Coronary artery (tissue), 2 donors: ENCODE results near the gene TRA2A.

Experiments used
- DNase-seq: peaks from one replicate; pipeline ENCODE4 v3.0.0-alpha.2; 2017; ENCODE audit warnings: low spot score
- H3K27ac ChIP-seq, 2 donors: fragments of 200-600 bp; sonication (generic); one replicate each; pipeline ENCODE4 v1.5.1; 2016 to 2019
- H3K4me3 ChIP-seq: fragments of 200-600 bp; sonication (generic); 2 replicates; pipeline ENCODE4 v1.5.1; 2016; ENCODE audit warnings: mild to moderate bottlenecking, moderate library complexity
- CTCF ChIP-seq: fragments of 200-600 bp; sonication (generic); IDR thresholded peaks from one replicate; pipeline ENCODE4 v1.5.1; 2019; ENCODE audit warnings: antibody characterized with exemption

TRA2A gene

GRCh38 chr7:23531794-23532489 lies at the start of gene TRA2A:
Gene TRA2A (minus strand): TSS chr7:23531981. CDS start chr7:23531824, 157 bp downstream.
- Histone ChIP-seq H3K4me3 (peak within 1 kb of the TSS; percentile 80), H3K27ac (peak within 1 kb of the TSS; percentile 95 to 98)
- peak; percentile 97 for DNase-seq
- no peak for TF ChIP-seq CTCF

- peak; percentile 54 for TF ChIP-seq CTCF
- H3K4me3 ChIP-seq = peak overlapping the region; percentile 18
- no peak overlapping the region for H3K27ac ChIP-seq
- DNase-seq = no peak
These were observed 38.9 kb upstream of the TRA2A start for GRCh38 chr7:23570592-23571200.

- TF ChIP-seq CTCF = no peak
- Histone ChIP-seq H3K27ac (no peak overlapping the region), H3K4me3 (no peak overlapping the region)
- no peak for DNase-seq
These were observed 26.5 kb upstream of the TRA2A start for GRCh38 chr7:23558303-23558702.

GRCh38 chr7:23547662-23548061 lies 15.9 kb upstream of the TRA2A start:
- DNase-seq = no peak
- TF ChIP-seq CTCF = no peak
- H3K27ac ChIP-seq = no peak overlapping the region
- H3K4me3 ChIP-seq = no peak overlapping the region

GRCh38 chr7:23546897-23547572 lies 15.3 kb upstream of the TRA2A start:
- no peak overlapping the region for H3K4me3 ChIP-seq
- peak; percentile 84 for TF ChIP-seq CTCF
- no peak overlapping the region for H3K27ac ChIP-seq
- DNase-seq = peak; percentile 81

- Histone ChIP-seq H3K4me3 (no peak overlapping the region), H3K27ac (no peak overlapping the region)
- no peak for DNase-seq
- TF ChIP-seq CTCF = no peak
These were observed 13.7 kb upstream of the TRA2A start for GRCh38 chr7:23545493-23545892.
